T-helper 1 cell treated with Interleukin-12 subunit alpha and Interleukin-12 subunit beta and Interleukin-4 antibody, amounts not matched to agents 30 μg/mL and 1 μg/mL, for 36 hours (primary cell): ENCODE data around the gene PCDHB9.
"Not testable (repeated sequence)": the region's sequence is repeated elsewhere in the genome, so short reads cannot be mapped to it uniquely, and the experiment has no call there.

ENCODE experiments used
- H3K27ac Mint-ChIP-seq: one replicate; pipeline ENCODE4 v1.8.0; 2021; ENCODE audit warnings: mild to moderate bottlenecking, mixed read lengths
- H3K27me3 Mint-ChIP-seq: one replicate; pipeline ENCODE4 v1.8.0; 2021; ENCODE audit warnings: low read depth, mixed read lengths
- H3K36me3 Mint-ChIP-seq: one replicate; pipeline ENCODE4 v1.8.0; 2021; ENCODE audit warnings: low read depth, mixed read lengths
- H3K4me1 Mint-ChIP-seq: one replicate; pipeline ENCODE4 v1.8.0; 2021; ENCODE audit warnings: low read depth, mixed read lengths
- H3K4me3 Mint-ChIP-seq: one replicate; pipeline ENCODE4 v1.8.0; 2021; ENCODE audit warnings: mild to moderate bottlenecking, moderate library complexity, mixed read lengths
- H3K9me3 Mint-ChIP-seq: one replicate; pipeline ENCODE4 v1.8.0; 2021; ENCODE audit warnings: mixed read lengths

PCDHB9 gene

GRCh38 chr5:141177577-141178191 lies 9.3 kb upstream of the PCDHB9 start, which contains the start of gene PCDHB8:
PCDHB8 (plus strand) TSS chr5:141177790; CDS start chr5:141178035, 245 bp downstream.
- H3K27me3 Mint-ChIP-seq, H3K36me3 Mint-ChIP-seq, H3K4me3 Mint-ChIP-seq, H3K27ac Mint-ChIP-seq, H3K4me1 Mint-ChIP-seq: not testable (repeated sequence)
- H3K9me3 Mint-ChIP-seq, result peaks cover 32% of the 10 kb centered on the region

GRCh38 chr5:141179371-141179770 lies 7.6 kb upstream of the PCDHB9 start:
- H3K9me3 Mint-ChIP-seq, result peaks cover 30% of the 10 kb centered on the region
- not testable (repeated sequence) for H3K27me3 Mint-ChIP-seq, H3K4me1 Mint-ChIP-seq, H3K27ac Mint-ChIP-seq, H3K36me3 Mint-ChIP-seq, H3K4me3 Mint-ChIP-seq

- not testable (repeated sequence) for H3K4me1 Mint-ChIP-seq, H3K4me3 Mint-ChIP-seq, H3K27ac Mint-ChIP-seq, H3K36me3 Mint-ChIP-seq, H3K27me3 Mint-ChIP-seq
- peaks cover 34% of the 10 kb centered on the region for H3K9me3 Mint-ChIP-seq
Measured at GRCh38 chr5:141179876-141180275, 7.1 kb upstream of the PCDHB9 start.

GRCh38 chr5:141180313-141180712 lies 6.6 kb upstream of the PCDHB9 start:
- no peak overlapping the region for H3K4me3 Mint-ChIP-seq
- no peaks in the 10 kb centered on the region for H3K27me3 Mint-ChIP-seq
- H3K36me3 Mint-ChIP-seq, result no peaks in the 10 kb centered on the region
- H3K27ac Mint-ChIP-seq, result no peak overlapping the region
- no peaks in the 10 kb centered on the region for H3K4me1 Mint-ChIP-seq
- H3K9me3 Mint-ChIP-seq, result peaks cover 36% of the 10 kb centered on the region

- no peaks in the 10 kb centered on the region for H3K4me1 Mint-ChIP-seq
- H3K36me3 Mint-ChIP-seq, result no peaks in the 10 kb centered on the region
- no peak within 1 kb of the TSS for H3K27ac Mint-ChIP-seq
- H3K4me3 Mint-ChIP-seq, result no peak within 1 kb of the TSS
- H3K9me3 Mint-ChIP-seq, result peaks cover 48% of the 10 kb centered on the region
- no peaks in the 10 kb centered on the region for H3K27me3 Mint-ChIP-seq
Measured at GRCh38 chr5:141182248-141182647, 4.7 kb upstream of the PCDHB9 start, which contains the start of gene PCDHB16. PCDHB16 (plus strand) TSS chr5:141182387; CDS start chr5:141182560, 173 bp downstream.

GRCh38 chr5:141184117-141184855 lies 2.7 kb upstream of the PCDHB9 start:
- not testable (repeated sequence) for H3K27ac Mint-ChIP-seq, H3K36me3 Mint-ChIP-seq, H3K4me1 Mint-ChIP-seq, H3K27me3 Mint-ChIP-seq, H3K4me3 Mint-ChIP-seq
- peaks cover 56% of the 10 kb centered on the region for H3K9me3 Mint-ChIP-seq

GRCh38 chr5:141188682-141189081 lies 1.7 kb downstream of the PCDHB9 start:
- H3K4me3 Mint-ChIP-seq, H3K4me1 Mint-ChIP-seq, H3K36me3 Mint-ChIP-seq, H3K27me3 Mint-ChIP-seq, H3K27ac Mint-ChIP-seq: not testable (repeated sequence)
- H3K9me3 Mint-ChIP-seq, result peaks cover 51% of the 10 kb centered on the region

- not testable (repeated sequence) for H3K4me3 Mint-ChIP-seq, H3K4me1 Mint-ChIP-seq, H3K27ac Mint-ChIP-seq, H3K36me3 Mint-ChIP-seq, H3K27me3 Mint-ChIP-seq
- peaks cover 51% of the 10 kb centered on the region for H3K9me3 Mint-ChIP-seq
Measured at GRCh38 chr5:141189131-141189530, 2.2 kb downstream of the PCDHB9 start.

- Mint-ChIP-seq H3K9me3 (peaks cover 47% of the 10 kb centered on the region), H3K4me3 (no peak within 1 kb of the TSS), H3K27me3 (peaks cover 3% of the 10 kb centered on the region), H3K27ac (no peak within 1 kb of the TSS), H3K36me3 (peaks cover 1% of the 10 kb centered on the region), H3K4me1 (no peaks in the 10 kb centered on the region)
Measured at GRCh38 chr5:141192110-141192725, 5.3 kb downstream of the PCDHB9 start, which contains the start of gene PCDHB10. PCDHB10 (plus strand) TSS chr5:141192353; CDS start chr5:141192553, 200 bp downstream.

GRCh38 chr5:141194332-141194731 lies 7.4 kb downstream of the PCDHB9 start:
- not testable (repeated sequence) for H3K27me3 Mint-ChIP-seq, H3K4me3 Mint-ChIP-seq, H3K4me1 Mint-ChIP-seq, H3K27ac Mint-ChIP-seq, H3K36me3 Mint-ChIP-seq
- H3K9me3 Mint-ChIP-seq, result peaks cover 54% of the 10 kb centered on the region

- Mint-ChIP-seq H3K4me1 (no peaks in the 10 kb centered on the region), H3K27me3 (no peaks in the 10 kb centered on the region), H3K4me3 (no peak overlapping the region), H3K36me3 (no peaks in the 10 kb centered on the region), H3K27ac (no peak overlapping the region), H3K9me3 (peaks cover 69% of the 10 kb centered on the region)
Measured at GRCh38 chr5:141196363-141196762, 9.4 kb downstream of the PCDHB9 start.

- H3K36me3 Mint-ChIP-seq, result no peaks in the 10 kb centered on the region
- H3K4me3 Mint-ChIP-seq, result no peak within 1 kb of the TSS
- H3K9me3 Mint-ChIP-seq, result peaks cover 60% of the 10 kb centered on the region
- H3K27me3 Mint-ChIP-seq, result no peaks in the 10 kb centered on the region
- H3K27ac Mint-ChIP-seq, result no peak within 1 kb of the TSS
- no peaks in the 10 kb centered on the region for H3K4me1 Mint-ChIP-seq
Measured at GRCh38 chr5:141199359-141200235, 12.6 kb downstream of the PCDHB9 start, which contains the start of gene PCDHB11. PCDHB11 (plus strand) TSS chr5:141199627; CDS start chr5:141199775, 148 bp downstream.

GRCh38 chr5:141201126-141201525 lies 14.2 kb downstream of the PCDHB9 start:
- not testable (repeated sequence) for H3K36me3 Mint-ChIP-seq, H3K27me3 Mint-ChIP-seq, H3K4me3 Mint-ChIP-seq, H3K27ac Mint-ChIP-seq, H3K4me1 Mint-ChIP-seq
- H3K9me3 Mint-ChIP-seq, result peaks cover 54% of the 10 kb centered on the region

- H3K4me1 Mint-ChIP-seq, H3K27ac Mint-ChIP-seq, H3K4me3 Mint-ChIP-seq, H3K27me3 Mint-ChIP-seq, H3K36me3 Mint-ChIP-seq: not testable (repeated sequence)
- H3K9me3 Mint-ChIP-seq, result peaks cover 49% of the 10 kb centered on the region
Measured at GRCh38 chr5:141201646-141202045, 14.7 kb downstream of the PCDHB9 start.
